Spinal cord (tissue), 10 donors: Measurements from ENCODE around the gene CTDP1. TPM values are rescaled to one million over a fixed set of nuclear protein-coding genes. Genes with fewer than 3 reads are reported as not detected.
"Not testable (repeated sequence)": the region's sequence is repeated elsewhere in the genome, so short reads cannot be mapped to it uniquely, and the experiment has no call there.

ENCODE experiments used
- DNase-seq, 6 donors: peaks; one replicate each; pipeline versions ENCODE4 v3.0.0 to v3.0.0-alpha.2; 2013 to 2015; ENCODE audit warnings: low spot score in 6 of 6, low read depth in 4 of 6
- H3K27ac ChIP-seq: one replicate; pipeline ENCODE4 v1.5.1; 2013; ENCODE audit warnings: low read depth, low read length, control low read depth
- H3K27me3 ChIP-seq: one replicate; pipeline ENCODE4 v1.6.1; 2013; ENCODE audit warnings: low read length; ENCODE audit not compliant: control insufficient read depth, insufficient read depth
- H3K36me3 ChIP-seq: one replicate; pipeline ENCODE4 v1.6.1; 2013; ENCODE audit warnings: low read length; ENCODE audit not compliant: control insufficient read depth, insufficient read depth
- H3K4me1 ChIP-seq: one replicate; pipeline ENCODE4 v1.6.1; 2013; ENCODE audit warnings: low read length; ENCODE audit not compliant: control insufficient read depth, insufficient read depth
- H3K4me3 ChIP-seq: one replicate; pipeline ENCODE4 v1.5.1; 2013; ENCODE audit warnings: low read depth, low read length, control low read depth
- H3K9me3 ChIP-seq: one replicate; pipeline ENCODE4 v1.6.1; 2013; ENCODE audit warnings: low read length; ENCODE audit not compliant: control insufficient read depth, insufficient read depth
- WGBS: methylation state at CpG from one replicate; pipeline ENCODE4 v1.1.5; 2013; ENCODE audit warnings: missing lambda C conversion rate; ENCODE audit not compliant: insufficient coverage; 5-methylcytosine and 5-hydroxymethylcytosine counted together
- polyA plus RNA-seq, 2 donors: library from polyadenylated mRNA; unstranded; fragments of 120-200 nt; gene quantifications; one replicate each; pipeline ENCODE4 v1.2.1, GENCODE V29; 2013; ENCODE audit not compliant: insufficient read length in 2 of 2
- total RNA-seq, 2 donors: library from RNA; depleted of rRNA in 1 of 2; stranded (reverse); fragments of 120-200 nt in 1 of 2; fragments of >200 nt in 1 of 2; gene quantifications; one replicate each; pipeline versions ENCODE4 v1.2.3 to v1.2.4, GENCODE V29; 2013 to 2014
- donor health status: healthy.

Gene CTDP1
- total and polyA plus RNA-seq, 4 donors = 11.3 to 16.2 (median 14.4) TPM

GRCh38 chr18:79690071-79690470 lies 10.5 kb downstream of the CTDP1 start:
- H3K27me3 ChIP-seq = no peaks in the 10 kb centered on the region
- H3K4me3 ChIP-seq = no peak overlapping the region
- no peak for DNase-seq
- no peaks in the 10 kb centered on the region for H3K4me1 ChIP-seq
- H3K27ac ChIP-seq = no peak overlapping the region
- H3K36me3 ChIP-seq = peaks cover 18% of the 10 kb centered on the region
- H3K9me3 ChIP-seq = no peaks in the 10 kb centered on the region
- 91% methylated on average over 5 of the region's 6 CpGs for WGBS

GRCh38 chr18:79690586-79691482 lies 11.2 kb downstream of the CTDP1 start:
- no peak overlapping the region for H3K27ac ChIP-seq
- peaks cover 26% of the 10 kb centered on the region for H3K36me3 ChIP-seq
- no peak for DNase-seq
- no peak overlapping the region for H3K4me3 ChIP-seq
- H3K9me3 ChIP-seq = no peaks in the 10 kb centered on the region
- H3K27me3 ChIP-seq = no peaks in the 10 kb centered on the region
- H3K4me1 ChIP-seq = no peaks in the 10 kb centered on the region
- 87% methylated on average over 32 of the region's 33 CpGs for WGBS

GRCh38 chr18:79692056-79692455 lies 12.5 kb downstream of the CTDP1 start:
- peaks cover 38% of the 10 kb centered on the region for H3K36me3 ChIP-seq
- no peak overlapping the region for H3K4me3 ChIP-seq
- H3K9me3 ChIP-seq = no peaks in the 10 kb centered on the region
- no peaks in the 10 kb centered on the region for H3K4me1 ChIP-seq
- WGBS = 93% methylated on average over 9 of the region's 14 CpGs
- H3K27ac ChIP-seq = no peak overlapping the region
- H3K27me3 ChIP-seq = no peaks in the 10 kb centered on the region
- no peak for DNase-seq

- Histone ChIP-seq H3K4me1 (no peaks in the 10 kb centered on the region), H3K4me3 (no peak overlapping the region), H3K9me3 (no peaks in the 10 kb centered on the region), H3K27ac (no peak overlapping the region), H3K27me3 (no peaks in the 10 kb centered on the region), H3K36me3 (peaks cover 46% of the 10 kb centered on the region)
- DNase-seq = no peak
- 91% methylated on average over 11 of the region's 12 CpGs for WGBS
Measured at GRCh38 chr18:79692886-79693285, 13.3 kb downstream of the CTDP1 start.

- no peaks in the 10 kb centered on the region for H3K4me1 ChIP-seq
- H3K9me3 ChIP-seq = no peaks in the 10 kb centered on the region
- H3K27ac ChIP-seq = no peak overlapping the region
- no peaks in the 10 kb centered on the region for H3K27me3 ChIP-seq
- no peak for DNase-seq
- WGBS = 77% methylated on average over 31 of the region's 31 CpGs
- H3K4me3 ChIP-seq = no peak overlapping the region
- peaks cover 54% of the 10 kb centered on the region for H3K36me3 ChIP-seq
Measured at GRCh38 chr18:79693561-79694205, 14.1 kb downstream of the CTDP1 start.

GRCh38 chr18:79694206-79694894 lies 14.7 kb downstream of the CTDP1 start:
- H3K27me3 ChIP-seq, H3K9me3 ChIP-seq, DNase-seq, H3K27ac ChIP-seq, H3K4me1 ChIP-seq, H3K4me3 ChIP-seq: not testable (repeated sequence)
- peaks cover 59% of the 10 kb centered on the region for H3K36me3 ChIP-seq
- WGBS = 94% methylated on average over 24 of the region's 32 CpGs

- H3K36me3 ChIP-seq = peaks cover 63% of the 10 kb centered on the region
- no peaks in the 10 kb centered on the region for H3K9me3 ChIP-seq
- H3K27me3 ChIP-seq = no peaks in the 10 kb centered on the region
- no peaks in the 10 kb centered on the region for H3K4me1 ChIP-seq
- H3K4me3 ChIP-seq = no peak overlapping the region
- WGBS = no CpG with 5 or more reads among the region's 3 CpGs
- no peak overlapping the region for H3K27ac ChIP-seq
- DNase-seq = no peak
Measured at GRCh38 chr18:79694895-79695213, 15.3 kb downstream of the CTDP1 start.

GRCh38 chr18:79695269-79695668 lies 15.7 kb downstream of the CTDP1 start:
- H3K36me3 ChIP-seq = peaks cover 63% of the 10 kb centered on the region
- DNase-seq = no peak
- H3K9me3 ChIP-seq = no peaks in the 10 kb centered on the region
- no peak overlapping the region for H3K4me3 ChIP-seq
- 84% methylated on average over 13 of the region's 13 CpGs for WGBS
- H3K27ac ChIP-seq = no peak overlapping the region
- no peaks in the 10 kb centered on the region for H3K27me3 ChIP-seq
- no peaks in the 10 kb centered on the region for H3K4me1 ChIP-seq

- Histone ChIP-seq H3K27ac (no peak overlapping the region), H3K27me3 (no peaks in the 10 kb centered on the region), H3K4me3 (no peak overlapping the region), H3K4me1 (no peaks in the 10 kb centered on the region), H3K36me3 (peaks cover 58% of the 10 kb centered on the region), H3K9me3 (no peaks in the 10 kb centered on the region)
- WGBS = 93% methylated on average over 51 of the region's 53 CpGs
- DNase-seq = no peak
Measured at GRCh38 chr18:79695856-79696850, 16.6 kb downstream of the CTDP1 start.
